ENCODE data around the gene MYBPH.

DNA sequence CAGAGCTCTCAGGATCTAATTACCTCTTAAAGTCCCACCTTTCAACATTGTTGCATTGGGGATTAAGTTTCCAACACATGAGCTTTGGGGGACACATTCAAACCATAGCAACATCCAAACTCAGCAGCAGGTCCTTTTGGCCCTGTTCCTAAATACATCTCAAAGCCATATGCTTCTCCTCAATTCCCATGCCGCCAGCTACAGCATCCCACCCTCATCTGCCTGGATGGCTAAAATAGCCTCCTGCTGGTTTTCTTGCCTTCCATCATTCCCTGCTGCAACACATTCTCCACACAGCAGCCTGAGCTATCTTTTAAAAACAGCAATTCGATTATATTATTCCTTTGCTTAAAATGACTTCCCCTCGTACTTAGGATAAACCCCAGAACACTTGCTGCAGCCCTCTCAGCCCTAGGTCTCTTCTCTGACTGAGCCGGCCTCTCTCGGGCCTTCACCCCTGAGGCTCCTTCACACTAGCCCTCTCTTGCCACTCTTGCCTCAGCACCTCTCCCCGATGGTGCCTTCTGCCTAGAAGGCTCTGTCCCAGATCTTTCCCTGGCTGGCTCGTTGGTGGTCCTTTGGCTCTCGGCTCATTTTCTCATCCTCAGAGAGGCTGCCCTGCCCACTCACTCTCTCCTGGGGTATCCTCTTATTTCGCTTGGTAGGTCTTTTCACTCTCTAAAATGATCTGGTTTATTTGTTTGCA is 16.5 kb downstream of the MYBPH start:
- TF ChIP-seq JUN (IDR thresholded peaks at IDR 0.05) (no peak), EP300 (IDR thresholded peaks at IDR 0.05) (no peak), ZNF302 (CRISPR knock-in tag; IDR thresholded peaks at IDR 0.05) (no peak), KDM5A (IDR thresholded peaks at IDR 0.05) (no peak), POLR2A (IDR thresholded peaks at IDR 0.05; ENCODE audit: low read length) (no peak), CHD2 (IDR thresholded peaks at IDR 0.05; ENCODE audit: low read length, partially characterized antibody) (no peak), ZC3H11A (IDR thresholded peaks at IDR 0.05) (no peak)
- TF ChIP-seq, protein P1, sequence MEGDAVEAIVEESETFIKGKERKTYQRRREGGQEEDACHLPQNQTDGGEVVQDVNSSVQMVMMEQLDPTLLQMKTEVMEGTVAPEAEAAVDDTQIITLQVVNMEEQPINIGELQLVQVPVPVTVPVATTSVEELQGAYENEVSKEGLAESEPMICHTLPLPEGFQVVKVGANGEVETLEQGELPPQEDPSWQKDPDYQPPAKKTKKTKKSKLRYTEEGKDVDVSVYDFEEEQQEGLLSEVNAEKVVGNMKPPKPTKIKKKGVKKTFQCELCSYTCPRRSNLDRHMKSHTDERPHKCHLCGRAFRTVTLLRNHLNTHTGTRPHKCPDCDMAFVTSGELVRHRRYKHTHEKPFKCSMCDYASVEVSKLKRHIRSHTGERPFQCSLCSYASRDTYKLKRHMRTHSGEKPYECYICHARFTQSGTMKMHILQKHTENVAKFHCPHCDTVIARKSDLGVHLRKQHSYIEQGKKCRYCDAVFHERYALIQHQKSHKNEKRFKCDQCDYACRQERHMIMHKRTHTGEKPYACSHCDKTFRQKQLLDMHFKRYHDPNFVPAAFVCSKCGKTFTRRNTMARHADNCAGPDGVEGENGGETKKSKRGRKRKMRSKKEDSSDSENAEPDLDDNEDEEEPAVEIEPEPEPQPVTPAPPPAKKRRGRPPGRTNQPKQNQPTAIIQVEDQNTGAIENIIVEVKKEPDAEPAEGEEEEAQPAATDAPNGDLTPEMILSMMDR (IDR thresholded peaks at IDR 0.05) = no peak
- TF ChIP-seq, protein P2, sequence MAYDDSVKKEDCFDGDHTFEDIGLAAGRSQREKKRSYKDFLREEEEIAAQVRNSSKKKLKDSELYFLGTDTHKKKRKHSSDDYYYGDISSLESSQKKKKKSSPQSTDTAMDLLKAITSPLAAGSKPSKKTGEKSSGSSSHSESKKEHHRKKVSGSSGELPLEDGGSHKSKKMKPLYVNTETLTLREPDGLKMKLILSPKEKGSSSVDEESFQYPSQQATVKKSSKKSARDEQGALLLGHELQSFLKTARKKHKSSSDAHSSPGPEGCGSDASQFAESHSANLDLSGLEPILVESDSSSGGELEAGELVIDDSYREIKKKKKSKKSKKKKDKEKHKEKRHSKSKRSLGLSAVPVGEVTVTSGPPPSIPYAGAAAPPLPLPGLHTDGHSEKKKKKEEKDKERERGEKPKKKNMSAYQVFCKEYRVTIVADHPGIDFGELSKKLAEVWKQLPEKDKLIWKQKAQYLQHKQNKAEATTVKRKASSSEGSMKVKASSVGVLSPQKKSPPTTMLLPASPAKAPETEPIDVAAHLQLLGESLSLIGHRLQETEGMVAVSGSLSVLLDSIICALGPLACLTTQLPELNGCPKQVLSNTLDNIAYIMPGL (CRISPR knock-in tag; IDR thresholded peaks at IDR 0.05; ENCODE audit: borderline replicate concordance) = no peak
- TF ChIP-seq, protein P3, sequence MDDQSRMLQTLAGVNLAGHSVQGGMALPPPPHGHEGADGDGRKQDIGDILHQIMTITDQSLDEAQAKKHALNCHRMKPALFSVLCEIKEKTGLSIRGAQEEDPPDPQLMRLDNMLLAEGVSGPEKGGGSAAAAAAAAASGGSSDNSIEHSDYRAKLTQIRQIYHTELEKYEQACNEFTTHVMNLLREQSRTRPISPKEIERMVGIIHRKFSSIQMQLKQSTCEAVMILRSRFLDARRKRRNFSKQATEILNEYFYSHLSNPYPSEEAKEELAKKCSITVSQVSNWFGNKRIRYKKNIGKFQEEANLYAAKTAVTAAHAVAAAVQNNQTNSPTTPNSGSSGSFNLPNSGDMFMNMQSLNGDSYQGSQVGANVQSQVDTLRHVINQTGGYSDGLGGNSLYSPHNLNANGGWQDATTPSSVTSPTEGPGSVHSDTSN (IDR thresholded peaks at IDR 0.05) = no peak
- TF ChIP-seq, protein P4, sequence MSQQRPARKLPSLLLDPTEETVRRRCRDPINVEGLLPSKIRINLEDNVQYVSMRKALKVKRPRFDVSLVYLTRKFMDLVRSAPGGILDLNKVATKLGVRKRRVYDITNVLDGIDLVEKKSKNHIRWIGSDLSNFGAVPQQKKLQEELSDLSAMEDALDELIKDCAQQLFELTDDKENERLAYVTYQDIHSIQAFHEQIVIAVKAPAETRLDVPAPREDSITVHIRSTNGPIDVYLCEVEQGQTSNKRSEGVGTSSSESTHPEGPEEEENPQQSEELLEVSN (IDR thresholded peaks at IDR 0.05; ENCODE audit: borderline replicate concordance, low read depth) = no peak
